ELR (cell line): ENCODE measurements around the gene STEAP1B.
"Not testable (repeated sequence)": the region's sequence is repeated elsewhere in the genome, so short reads cannot be mapped to it uniquely, and the experiment has no call there.

Experiments
- DNase-seq: peaks from one replicate; pipeline ENCODE4 v3.0.0-alpha.2; 2015; ENCODE audit warnings: low read depth

The STEAP1B gene

GRCh38 chr7:22452960-22453558, 46.9 kb downstream of the STEAP1B start:
- no peak for DNase-seq

- DNase-seq = peak; percentile 51
These were observed 47.6 kb downstream of the STEAP1B start for GRCh38 chr7:22452142-22452959.

GRCh38 chr7:22450013-22450412, 50.0 kb downstream of the STEAP1B start:
- not testable (repeated sequence) for DNase-seq

GRCh38 chr7:22447762-22448161, 52.2 kb downstream of the STEAP1B start:
- DNase-seq = no peak

- no peak for DNase-seq
These were observed 53.0 kb downstream of the STEAP1B start for GRCh38 chr7:22447008-22447407.

- no peak for DNase-seq
These were observed 54.1 kb downstream of the STEAP1B start for GRCh38 chr7:22445853-22446252.

- no peak for DNase-seq
These were observed 54.7 kb downstream of the STEAP1B start for GRCh38 chr7:22445140-22445743.

GRCh38 chr7:22444181-22444971, 55.6 kb downstream of the STEAP1B start:
- DNase-seq = no peak

GRCh38 chr7:22443370-22444180, 56.4 kb downstream of the STEAP1B start:
- peak; percentile 41 for DNase-seq

- DNase-seq = no peak
These were observed 57.1 kb downstream of the STEAP1B start for GRCh38 chr7:22442882-22443369.

GRCh38 chr7:22442187-22442881, 57.7 kb downstream of the STEAP1B start:
- no peak for DNase-seq

GRCh38 chr7:22441157-22441556, 58.8 kb downstream of the STEAP1B start:
- no peak for DNase-seq

GRCh38 chr7:22438994-22439393, 61.0 kb downstream of the STEAP1B start:
- no peak for DNase-seq

GRCh38 chr7:22436552-22436951, 63.4 kb downstream of the STEAP1B start:
- DNase-seq = not testable (repeated sequence)

- DNase-seq = no peak
These were observed 64.3 kb downstream of the STEAP1B start for GRCh38 chr7:22435720-22436119.

- DNase-seq = no peak
These were observed 64.9 kb downstream of the STEAP1B start for GRCh38 chr7:22435105-22435504.

GRCh38 chr7:22433710-22434460, 66.1 kb downstream of the STEAP1B start:
- DNase-seq = peak; percentile 52

GRCh38 chr7:22433165-22433700, 66.8 kb downstream of the STEAP1B start:
- not testable (repeated sequence) for DNase-seq

- no peak for DNase-seq
These were observed 67.7 kb downstream of the STEAP1B start for GRCh38 chr7:22432203-22432718.
